Measurements from ENCODE around the gene NUCKS1. TPM values are rescaled to one million over a fixed set of nuclear protein-coding genes. Genes with fewer than 3 reads are reported as not detected.

Gene NUCKS1
- total and polyA plus RNA-seq, 2 of the 4 experiments (the other 2 are of a cell fraction): 37.9 to 103 TPM

DNA sequence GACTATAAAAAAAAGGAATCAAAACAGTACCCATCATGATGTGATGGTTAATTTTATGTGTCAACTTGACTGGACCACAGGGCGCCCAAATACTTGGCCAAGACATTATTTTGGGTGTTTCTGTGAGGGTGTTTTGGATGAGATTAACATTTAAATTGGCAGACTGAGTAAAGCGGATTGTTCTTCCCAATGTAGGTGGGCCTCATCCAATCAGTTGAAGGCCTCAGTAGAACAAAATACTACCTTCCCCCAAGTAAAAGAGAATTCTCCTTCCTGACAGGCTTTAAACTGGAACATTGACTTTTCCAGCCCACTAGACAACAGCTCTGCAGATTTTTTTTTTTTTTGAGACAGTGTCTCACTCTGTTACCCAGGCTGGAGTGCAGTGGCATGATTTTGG is 14.6 kb upstream of the NUCKS1 start:
- no TSS peak for BruUV-seq (replicated peaks)
- H3K14ac ChIP-seq (replicated peaks; ENCODE audit: low read depth, low read length): no peak overlapping the region
- H2BK120ac ChIP-seq (ENCODE audit: low read depth, low read length): no peak overlapping the region
- ATAC-seq (ENCODE audit: low read depth) (no peak), DNase-seq (no peak)
- no peak overlapping the region for H2AK9ac ChIP-seq (replicated peaks; ENCODE audit: low read depth, low read length, poor library complexity)
- in situ Hi-C loops (cut with MboI; ENCODE audit: low sequenced_read_pairs): no loop called here
- no peak overlapping the region for H4K8ac ChIP-seq (ENCODE audit: low read depth in 2 of 2, low read length in 2 of 2)
- H3K79me1 ChIP-seq (ENCODE audit: low read depth in 1 of 2, low read length in 2 of 2): no peaks in the 10 kb centered on the region; a peak in 1 of 4 replicates
- H3K4me2 ChIP-seq (ENCODE audit: low read depth, low read length): no peak overlapping the region
- no peak overlapping the region for H3K18ac ChIP-seq (ENCODE audit: low read depth, low read length)
- no peaks in the 10 kb centered on the region for H4K20me1 ChIP-seq (ENCODE audit: insufficient read depth, low read length)
- no peak for TF ChIP-seq RAD21 (IDR thresholded peaks at IDR 0.05; ENCODE audit: low read length)
- no peak for TF ChIP-seq MXI1 (IDR thresholded peaks at IDR 0.05; ENCODE audit: borderline replicate concordance, low read depth, low read length)
- TF ChIP-seq POLR2A (IDR thresholded peaks at IDR 0.05; ENCODE audit: low read depth, low read length): no peak
- TF ChIP-seq, protein P1, sequence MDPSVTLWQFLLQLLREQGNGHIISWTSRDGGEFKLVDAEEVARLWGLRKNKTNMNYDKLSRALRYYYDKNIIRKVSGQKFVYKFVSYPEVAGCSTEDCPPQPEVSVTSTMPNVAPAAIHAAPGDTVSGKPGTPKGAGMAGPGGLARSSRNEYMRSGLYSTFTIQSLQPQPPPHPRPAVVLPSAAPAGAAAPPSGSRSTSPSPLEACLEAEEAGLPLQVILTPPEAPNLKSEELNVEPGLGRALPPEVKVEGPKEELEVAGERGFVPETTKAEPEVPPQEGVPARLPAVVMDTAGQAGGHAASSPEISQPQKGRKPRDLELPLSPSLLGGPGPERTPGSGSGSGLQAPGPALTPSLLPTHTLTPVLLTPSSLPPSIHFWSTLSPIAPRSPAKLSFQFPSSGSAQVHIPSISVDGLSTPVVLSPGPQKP (IDR thresholded peaks at IDR 0.05; ENCODE audit: borderline replicate concordance, low read depth, low read length): no peak
- no peak overlapping the region for H2BK5ac ChIP-seq (ENCODE audit: low read depth, low read length, poor library complexity, severe bottlenecking)
- no peak overlapping the region for H4K91ac ChIP-seq (ENCODE audit: insufficient read depth, low read depth, low read length)
- H2BK20ac ChIP-seq (ENCODE audit: low read depth, low read length): no peak overlapping the region
- H3K4me1 ChIP-seq (ENCODE audit: control insufficient read depth, insufficient read depth, low read length): peaks cover 6% of the 10 kb centered on the region; the same call in 1 of the 2 replicates
- WGBS, 2 experiments (ENCODE audit: extremely low coverage in 2 of 2, insufficient read length in 1 of 2): 100% methylated on average over 1 of the region's 2 CpGs; no CpG with 5 or more reads in 1 of the 2 experiments
- no peaks in the 10 kb centered on the region for H3K27me3 ChIP-seq (ENCODE audit: control insufficient read depth, insufficient read depth, low read length)
- no peak overlapping the region for H4K5ac ChIP-seq (ENCODE audit: low read depth, low read length)
- no peak overlapping the region for H3K27ac ChIP-seq (ENCODE audit: insufficient read depth, low read length)
- dilution Hi-C loops (cut with HindIII; ENCODE audit: low sequenced_read_pairs, unreplicated experiment): no loop called here
- intact Hi-C loops (cut with micrococcal nuclease): no loop called here
- H2AFZ ChIP-seq (replicated peaks; ENCODE audit: low read length, poor library complexity): no peak overlapping the region
- ChIA-PET CTCF (interaction anchor here (0.6 to 1.1 kb wide), 2 partner anchors 8 to 142 kb away, joined by 3 to 4 read pairs; no protein-coding TSS in a partner anchor), POLR2A (ENCODE audit: unreplicated experiment) (no interaction called here)
- H3K4ac ChIP-seq (ENCODE audit: low read depth, low read length): no peak overlapping the region
- no peak overlapping the region for H3K23ac ChIP-seq (ENCODE audit: low read depth, low read length)
- no peak overlapping the region for H2BK15ac ChIP-seq (ENCODE audit: low read depth, low read length)
- no peak overlapping the region for H2AK5ac ChIP-seq (ENCODE audit: low read depth, low read length)
- no peak overlapping the region for H3K4me3 ChIP-seq (ENCODE audit: insufficient read depth, low read depth, low read length)
- H3K9me1 ChIP-seq (ENCODE audit: insufficient read depth, low read length): peaks cover 9% of the 10 kb centered on the region; the same call in 1 of the 2 replicates
- no peaks in the 10 kb centered on the region for H3K9me3 ChIP-seq (ENCODE audit: control insufficient read depth, insufficient read depth, low read length)
- no peak overlapping the region for H3K56ac ChIP-seq (ENCODE audit: extremely low read depth, insufficient read depth, low read length)
- no peak overlapping the region for H3K9ac ChIP-seq (ENCODE audit: low read depth, low read length)
- H3K36me3 ChIP-seq (ENCODE audit: control insufficient read depth, insufficient read depth, low read length): no peaks in the 10 kb centered on the region

Data from IMR-90 (cell line).